ENCODE data around the gene CCL1.
A peak's percentile ranks its signal among the peaks of the same experiment; 100 is the strongest.
"Not testable (repeated sequence)": the region's sequence is repeated elsewhere in the genome, so short reads cannot be mapped to it uniquely, and the experiment has no call there.

CCL1 gene

DNA sequence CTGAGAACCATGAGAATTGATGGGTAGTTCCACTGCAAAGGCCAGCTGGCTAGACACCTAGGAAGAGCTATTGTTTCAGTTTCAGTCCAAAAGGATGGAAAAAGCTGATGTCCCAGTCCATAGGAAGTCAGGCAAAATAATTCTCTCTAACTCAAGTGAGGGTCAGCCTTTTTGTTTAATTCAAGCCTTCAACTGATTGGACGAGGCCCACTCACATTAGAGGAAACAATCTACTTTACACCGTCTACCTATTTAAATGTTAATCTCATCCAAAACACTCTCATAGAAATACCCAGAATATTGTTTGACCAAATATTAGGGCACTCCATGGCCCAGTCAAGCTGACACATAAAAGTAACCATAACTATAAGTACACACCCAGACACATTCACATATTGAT lies 21.1 kb downstream of the CCL1 start:
- DNase-seq (ENCODE audit: low read depth in 1 of 2, low spot score in 1 of 2) = no peak
- in situ Hi-C loops (cut with HindIII; ENCODE audit: low pct_unique_long_range_greater_than_20kb, low sequenced_read_pairs) = no loop called here
- no peak for TF ChIP-seq JUND (IDR thresholded peaks at IDR 0.05; ENCODE audit: low read depth)

DNA sequence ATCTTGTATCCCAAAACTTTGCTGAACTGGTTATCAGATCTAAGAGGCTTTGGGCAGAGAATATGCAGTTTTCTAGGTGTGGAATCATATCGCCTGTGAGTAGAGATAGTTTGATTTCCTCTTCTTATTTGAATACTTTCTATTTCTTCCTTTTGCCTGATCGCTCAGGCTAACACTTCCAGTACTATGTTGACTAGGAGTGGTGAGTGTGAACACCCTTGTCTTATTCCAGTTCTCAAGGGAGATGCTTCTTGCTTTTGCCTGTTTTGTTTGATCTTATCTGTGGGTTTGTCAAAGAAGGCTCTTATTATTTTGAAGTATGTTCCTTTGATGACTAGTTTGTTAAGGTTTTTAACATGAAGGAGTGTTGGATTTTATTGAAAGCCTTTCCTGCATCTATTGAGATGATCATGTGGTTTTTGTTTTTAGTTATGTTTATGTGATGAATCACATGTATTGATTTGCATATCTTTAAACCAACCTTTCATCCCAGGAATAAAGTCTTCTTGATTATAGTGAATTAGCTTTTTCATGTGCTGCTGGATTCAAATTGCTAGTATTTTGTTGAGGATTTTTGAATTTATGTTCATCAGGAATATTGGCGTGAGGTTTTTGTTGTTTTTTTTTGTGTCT lies 23.8 kb downstream of the CCL1 start:
- no peak for DNase-seq (ENCODE audit: low read depth in 1 of 2, low spot score in 1 of 2)
- in situ Hi-C loops (cut with HindIII; ENCODE audit: low pct_unique_long_range_greater_than_20kb, low sequenced_read_pairs) = no loop called here
- no peak for TF ChIP-seq JUND (IDR thresholded peaks at IDR 0.05; ENCODE audit: low read depth)

DNA sequence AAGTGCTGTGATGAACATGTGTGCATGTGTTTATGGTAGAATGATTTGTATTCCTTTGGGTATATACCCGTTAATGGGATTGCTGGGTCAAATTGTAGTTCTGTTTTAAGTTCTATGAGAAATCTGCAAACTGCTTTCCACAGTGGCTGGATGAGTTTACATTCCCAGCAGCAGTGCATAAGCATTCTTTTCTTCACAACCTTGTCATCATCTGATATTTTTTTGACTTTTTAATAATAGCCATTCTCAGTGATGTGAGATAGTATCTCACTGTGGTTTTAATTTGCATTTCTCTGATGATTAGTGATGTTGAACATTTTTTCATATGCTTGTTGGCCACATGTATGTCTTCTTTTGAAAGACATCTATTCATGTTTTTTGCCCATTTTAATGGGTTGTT lies 25.3 kb downstream of the CCL1 start:
- no peak for TF ChIP-seq JUND (IDR thresholded peaks at IDR 0.05; ENCODE audit: low read depth)
- DNase-seq (ENCODE audit: low read depth in 1 of 2, low spot score in 1 of 2) = no peak
- in situ Hi-C loops (cut with HindIII; ENCODE audit: low pct_unique_long_range_greater_than_20kb, low sequenced_read_pairs) = no loop called here

DNA sequence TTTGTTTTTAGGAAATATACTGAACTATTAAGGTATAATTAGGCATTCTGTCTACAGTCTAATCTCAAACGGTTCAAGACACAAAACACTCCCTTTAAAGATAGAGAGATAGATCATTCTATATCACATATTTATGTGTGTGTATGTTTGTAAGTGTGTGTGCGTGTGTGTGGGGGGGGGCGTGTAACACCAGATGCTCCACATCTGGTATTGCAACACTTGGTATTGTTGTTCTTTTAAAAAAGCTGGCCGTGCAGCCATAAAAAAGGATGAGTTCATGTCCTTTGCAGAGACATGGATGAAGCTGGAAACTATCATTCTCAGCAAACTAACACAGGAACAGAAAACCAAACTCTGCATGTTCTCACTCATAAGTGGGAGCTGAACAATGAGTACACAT lies 35.5 kb downstream of the CCL1 start:
- in situ Hi-C loops (cut with HindIII; ENCODE audit: low pct_unique_long_range_greater_than_20kb, low sequenced_read_pairs) = not testable (repeated sequence)

DNA sequence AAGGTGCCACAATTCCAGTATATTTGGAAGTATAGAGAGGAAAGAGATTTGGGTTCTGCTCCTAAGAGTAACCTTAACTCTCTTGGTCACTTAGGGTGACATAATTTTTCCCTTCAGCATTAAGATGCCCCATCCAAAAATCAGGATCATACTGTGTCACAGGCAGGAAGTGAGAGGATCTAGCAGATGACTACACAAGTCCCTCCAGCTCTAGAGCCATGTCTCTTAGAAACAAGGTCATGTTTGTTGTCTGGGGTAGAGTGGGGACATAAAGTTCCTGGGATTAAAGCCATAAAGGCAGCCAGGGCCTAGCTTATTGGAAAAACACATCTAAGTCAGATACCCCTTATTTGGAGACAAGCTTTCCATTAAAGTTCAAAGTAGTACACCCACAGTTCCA lies 41.1 kb downstream of the CCL1 start:
- in situ Hi-C loops (cut with HindIII; ENCODE audit: low pct_unique_long_range_greater_than_20kb, low sequenced_read_pairs) = no loop called here
- no peak for TF ChIP-seq JUND (IDR thresholded peaks at IDR 0.05; ENCODE audit: low read depth)
- no peak for DNase-seq (ENCODE audit: low read depth in 1 of 2, low spot score in 1 of 2)

More for the DNA sequence above, 35.5 kb downstream of the CCL1 start:
- DNase-seq (ENCODE audit: low read depth in 1 of 2, low spot score in 1 of 2) = not testable (repeated sequence)

DNA sequence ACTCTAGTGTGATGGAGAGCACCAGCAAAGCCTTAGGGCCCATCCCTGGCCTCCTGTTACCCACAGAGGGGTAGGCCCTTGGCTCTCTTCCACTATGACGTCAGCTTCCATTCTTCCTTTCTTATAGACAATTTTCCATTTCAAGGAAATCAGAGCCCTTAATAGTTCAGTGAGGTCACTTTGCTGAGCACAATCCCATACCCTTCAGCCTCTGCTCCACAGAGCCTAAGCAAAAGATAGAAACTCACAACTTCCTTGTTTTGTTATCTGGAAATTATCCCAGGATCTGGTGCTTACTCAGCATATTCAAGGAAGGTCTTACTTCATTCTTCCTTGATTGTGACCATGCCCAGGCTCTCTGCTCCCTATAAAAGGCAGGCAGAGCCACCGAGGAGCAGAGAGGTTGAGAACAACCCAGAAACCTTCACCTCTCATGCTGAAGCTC lies 44.0 kb downstream of the CCL1 start, which contains the start of gene CCL8:
Gene CCL8 (plus strand): TSS at position 397 of the 445 bp plus-strand sequence. CDS start 67 bp downstream, outside the sequence.
- TF ChIP-seq JUND (IDR thresholded peaks at IDR 0.05; ENCODE audit: low read depth) = no peak
- in situ Hi-C loops (cut with HindIII; ENCODE audit: low pct_unique_long_range_greater_than_20kb, low sequenced_read_pairs) = no loop called here
- DNase-seq (ENCODE audit: low read depth in 1 of 2, low spot score in 1 of 2) = no peak

DNA sequence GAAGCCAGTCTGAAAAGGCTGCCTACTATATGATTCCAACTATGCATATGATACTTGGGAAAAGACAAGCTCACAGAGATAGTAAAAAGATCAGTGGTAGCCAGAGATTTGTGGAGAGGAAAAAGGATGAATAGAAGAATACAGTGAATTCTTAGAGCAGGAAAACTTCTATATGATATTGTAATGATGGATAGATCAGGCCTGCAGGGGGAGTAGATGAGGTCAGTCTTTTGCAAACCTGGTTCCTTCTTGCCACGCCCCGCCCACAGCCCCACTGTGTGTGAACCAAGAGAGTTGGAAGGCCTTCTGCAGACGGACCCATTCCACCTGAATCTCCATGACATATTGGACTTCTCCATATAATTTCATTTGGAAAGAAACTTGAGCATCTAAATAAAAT lies 44.6 kb downstream of the CCL1 start:
- in situ Hi-C loops (cut with HindIII; ENCODE audit: low pct_unique_long_range_greater_than_20kb, low sequenced_read_pairs) = no loop called here
- DNase-seq (ENCODE audit: low read depth in 1 of 2, low spot score in 1 of 2) = peak in 1 of 2 experiments; percentile 9
- TF ChIP-seq JUND (IDR thresholded peaks at IDR 0.05; ENCODE audit: low read depth) = no peak

DNA sequence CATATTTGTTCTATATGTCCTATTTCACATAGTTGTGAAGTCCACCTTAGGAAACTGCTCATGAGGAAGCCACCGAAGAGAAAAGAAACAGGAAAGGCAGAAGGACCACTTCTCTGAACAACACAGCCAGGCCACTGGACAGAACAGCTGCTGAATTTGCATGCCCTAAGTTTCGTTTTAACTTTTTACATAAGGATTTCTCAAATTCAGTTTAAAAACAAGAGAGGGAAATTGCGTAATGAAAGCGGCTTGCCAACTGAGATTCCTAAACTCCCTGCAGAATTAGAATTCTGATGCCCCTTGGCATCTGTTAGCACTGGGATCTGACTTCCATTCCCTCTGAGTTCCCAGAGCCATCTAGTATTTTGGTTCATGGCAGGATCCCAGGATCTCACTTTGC lies 48.8 kb downstream of the CCL1 start:
- no peak for DNase-seq (ENCODE audit: low read depth in 1 of 2, low spot score in 1 of 2)
- no peak for TF ChIP-seq JUND (IDR thresholded peaks at IDR 0.05; ENCODE audit: low read depth)
- in situ Hi-C loops (cut with HindIII; ENCODE audit: low pct_unique_long_range_greater_than_20kb, low sequenced_read_pairs) = no loop called here

DNA sequence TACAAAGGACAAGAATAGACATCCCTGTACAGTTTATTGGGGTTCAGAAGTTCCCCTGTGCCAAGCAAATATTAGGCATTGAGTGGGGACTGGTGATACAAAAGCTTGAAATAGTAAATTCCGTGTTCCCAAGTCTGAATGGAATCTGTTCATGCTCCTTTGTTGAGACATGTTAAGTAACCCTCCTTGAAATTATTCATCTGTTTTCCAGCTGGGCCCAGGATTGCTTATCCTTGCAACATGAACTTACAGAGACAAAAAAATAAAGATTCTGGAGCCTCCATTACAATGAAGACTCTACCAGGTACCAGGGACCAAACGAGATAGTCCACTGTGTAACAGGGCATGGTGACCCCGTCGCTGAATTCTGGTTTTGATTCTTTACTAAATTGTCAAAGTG lies 49.9 kb downstream of the CCL1 start:
- in situ Hi-C loops (cut with HindIII; ENCODE audit: low pct_unique_long_range_greater_than_20kb, low sequenced_read_pairs) = no loop called here
- DNase-seq (ENCODE audit: low read depth in 1 of 2, low spot score in 1 of 2) = no peak
- no peak for TF ChIP-seq JUND (IDR thresholded peaks at IDR 0.05; ENCODE audit: low read depth)

DNA sequence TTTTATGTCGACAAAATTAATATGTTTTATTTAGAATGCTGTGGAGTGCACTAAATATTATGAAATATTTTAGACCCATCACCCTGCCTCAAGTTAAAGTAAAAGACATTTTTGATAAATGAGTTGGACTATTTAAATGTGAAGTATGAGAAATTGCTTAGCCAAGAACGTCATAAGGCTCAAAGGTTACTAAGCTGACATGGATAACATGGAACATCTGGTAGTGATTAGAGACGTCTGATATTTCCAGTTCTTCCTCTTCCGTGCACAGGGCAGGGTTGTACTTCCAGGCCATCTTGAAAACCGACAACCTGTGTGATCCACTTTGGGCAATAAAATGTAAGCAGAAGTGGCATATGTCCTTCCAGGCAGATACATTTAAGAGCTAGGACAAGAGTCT lies 51.0 kb downstream of the CCL1 start:
- no peak for TF ChIP-seq JUND (IDR thresholded peaks at IDR 0.05; ENCODE audit: low read depth)
- in situ Hi-C loops (cut with HindIII; ENCODE audit: low pct_unique_long_range_greater_than_20kb, low sequenced_read_pairs) = no loop called here

DNA sequence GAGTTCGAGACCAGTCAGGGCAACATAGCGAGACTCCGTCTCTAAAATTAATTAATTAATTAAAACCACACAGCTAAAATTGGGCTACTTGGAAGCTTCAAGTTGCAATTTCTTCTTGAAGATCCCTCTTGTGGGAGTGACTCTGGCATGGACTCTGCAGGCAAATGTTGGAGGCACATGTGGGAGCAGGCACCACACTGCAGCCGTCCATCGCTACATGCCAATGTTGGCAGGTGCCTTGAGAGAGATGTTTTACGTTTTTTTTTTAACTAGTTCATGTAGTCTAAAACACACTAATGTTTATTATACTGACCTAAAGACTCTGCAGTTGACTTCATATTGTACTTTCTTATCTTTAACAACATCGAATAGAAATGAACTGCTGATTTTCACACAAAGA lies 51.7 kb downstream of the CCL1 start:
- TF ChIP-seq JUND (IDR thresholded peaks at IDR 0.05; ENCODE audit: low read depth) = no peak
- in situ Hi-C loops (cut with HindIII; ENCODE audit: low pct_unique_long_range_greater_than_20kb, low sequenced_read_pairs) = no loop called here
- no peak for DNase-seq (ENCODE audit: low read depth in 1 of 2, low spot score in 1 of 2)

More for the DNA sequence above, 51.0 kb downstream of the CCL1 start:
- DNase-seq (ENCODE audit: low read depth in 1 of 2, low spot score in 1 of 2) = no peak

All from T47D (cell line).